HepG2 (cell line): ENCODE measurements around the gene TNS1. TPM values are rescaled to one million over a fixed set of nuclear protein-coding genes. Genes with fewer than 3 reads are reported as not detected.
A peak's percentile ranks its signal among the peaks of the same experiment; 100 is the strongest.

Experiments used
- ATAC-seq: fragments of 200-7000 bp; cut with Tn5 transposase; 3 replicates; pipeline ENCODE4 v1.9.1; 2020; ENCODE audit warnings: mild to moderate bottlenecking, moderate library complexity
- BruUV-seq: library from RNA; stranded (reverse); fragments of 400-500 nt; replicated peaks from 2 replicates; lab custom pipeline; 2021; lab: Mats Ljungman, UMichigan
- CTCF ChIA-PET: fragments of 300-600 bp; formaldehyde crosslinking; extraction: SDS; loops from one replicate; lab custom pipeline; 2021; ENCODE audit warnings: low total read pairs, inconsistent platforms, low intra/inter-chr PET ratio; lab: Yijun Ruan, JAX
- POLR2A ChIA-PET: fragments of 350-600 bp; sonication (Branson Sonifier 250); formaldehyde crosslinking; loops from one replicate; lab custom pipeline; 2020; ENCODE audit warnings: antibody characterized with exemption, inconsistent platforms; lab: Yijun Ruan, JAX
- DNase-seq: peaks from one replicate; pipeline ENCODE4 v3.0.0-alpha.2; 2015; ENCODE audit warnings: low spot score
- FAIRE-seq: peaks from 3 replicates; lab custom pipeline; 2011; peaks lifted over from hg19 to GRCh38; lab: Jason Lieb, UNC
- H2AFZ ChIP-seq: one replicate; pipeline ENCODE4 v1.6.1; 2011; ENCODE audit warnings: low read length, inconsistent platforms
- H3K27ac ChIP-seq: fragments of 300-600 bp; 3 replicates; pipeline ENCODE4 v1.8.0; 2011; ENCODE audit warnings: mixed run types, mild to moderate bottlenecking, mixed read lengths, low read length, inconsistent platforms; ENCODE audit not compliant: insufficient read depth; ENCODE audit errors: extremely low read length
- H3K27me3 ChIP-seq, 2 experiments: fragments of 200-600 bp in 1 of 2; 2 replicates in 1 of 2; 3 replicates in 1 of 2; pipeline versions ENCODE4 v1.6.0 to v1.8.0; 2011; ENCODE audit warnings: low read length in 2 of 2, mild to moderate bottlenecking in 2 of 2, moderate library complexity in 2 of 2, inconsistent platforms in 1 of 2; ENCODE audit not compliant: insufficient read depth in 2 of 2, control insufficient read depth in 1 of 2
- H3K36me3 ChIP-seq, 2 experiments: fragments of 200-600 bp in 1 of 2; replicated peaks in 1 of 2; 2 replicates in 1 of 2; 3 replicates in 1 of 2; pipeline versions ENCODE4 v1.5.1 to v1.8.0; 2011; ENCODE audit warnings: low read length in 2 of 2, inconsistent platforms in 1 of 2; ENCODE audit not compliant: insufficient read depth in 2 of 2, control insufficient read depth in 1 of 2
- H3K4me1 ChIP-seq: 2 replicates; pipeline ENCODE4 v1.5.1; 2012; ENCODE audit warnings: low read length, inconsistent platforms; ENCODE audit not compliant: insufficient read depth
- H3K4me2 ChIP-seq: 2 replicates; pipeline ENCODE4 v1.6.0; 2011; ENCODE audit warnings: low read depth, low read length, inconsistent platforms
- H3K4me3 ChIP-seq, 3 experiments: fragments of 200-600 bp in 1 of 3; sonication (generic), shearing (Covaris generic) in 1 of 3; replicated peaks in 1 of 3; 2 replicates each; pipeline ENCODE4 v1.5.1; 2011 to 2016; ENCODE audit warnings: low read length in 3 of 3, inconsistent platforms in 2 of 3, low read depth in 2 of 3, mild to moderate bottlenecking in 2 of 3, control low read depth in 1 of 3, mixed read lengths in 1 of 3; ENCODE audit not compliant: insufficient read depth in 1 of 3
- H3K79me2 ChIP-seq: one replicate; pipeline ENCODE4 v1.6.1; 2011; ENCODE audit warnings: low read length, inconsistent platforms; ENCODE audit not compliant: insufficient read depth
- H3K9ac ChIP-seq: 2 replicates; pipeline ENCODE4 v1.6.0; 2011; ENCODE audit warnings: mild to moderate bottlenecking, low read depth, low read length, inconsistent platforms; ENCODE audit not compliant: insufficient read depth
- H3K9me3 ChIP-seq: 2 replicates; pipeline ENCODE4 v1.5.1; 2012; ENCODE audit warnings: mild to moderate bottlenecking, low read length
- H4K20me1 ChIP-seq: 2 replicates; pipeline ENCODE4 v1.6.0; 2011; ENCODE audit warnings: inconsistent platforms, mild to moderate bottlenecking, low read length, moderate library complexity; ENCODE audit not compliant: insufficient read depth
- BORCS8-MEF2B ChIP-seq: sonication (generic); formaldehyde crosslinking; IDR thresholded peaks from 2 replicates; pipeline ENCODE4 v1.8.0; 2022; ENCODE audit warnings: mild to moderate bottlenecking, missing genetic modification reagents
- E2F5 ChIP-seq: sonication (generic); formaldehyde crosslinking; conservative IDR thresholded peaks from 2 replicates; pipeline ENCODE4 v1.4.0; 2020; ENCODE audit warnings: missing genetic modification reagents
- HCFC1 ChIP-seq: fragments of 150-350 bp; IDR thresholded peaks from 2 replicates; pipeline ENCODE4 v1.6.1; 2014; ENCODE audit warnings: low read depth, low read length
- ZNF687 ChIP-seq: sonication (generic); formaldehyde crosslinking; IDR thresholded peaks from 2 replicates; pipeline ENCODE4 v1.5.1; 2020; ENCODE audit warnings: mild to moderate bottlenecking, missing genetic modification reagents, moderate library complexity
- ZNF883 ChIP-seq: sonication (generic); formaldehyde crosslinking; IDR thresholded peaks from 2 replicates; pipeline ENCODE4 v1.5.1; 2020; ENCODE audit warnings: mild to moderate bottlenecking, missing genetic modification reagents; ENCODE audit errors: not compliant biosample characterization
- WGBS: methylation state at CpG from one replicate; pipeline ENCODE4 v1.1.6; 2017; ENCODE audit warnings: low lambda C conversion rate; 5-methylcytosine and 5-hydroxymethylcytosine counted together
- in situ Hi-C: cut with HindIII; loops from 2 replicates; pipeline ENCODE4 v1.10.0; 2017; ENCODE audit warnings: low pct_unique_long_range_greater_than_20kb; ENCODE audit not compliant: extremely low pct_ligation_motif_present
- intact Hi-C: fragments of 100-400 bp; cut with micrococcal nuclease; formaldehyde crosslinking; loops from one replicate; pipeline ENCODE4 v1.10.0; 2022; ENCODE audit not compliant: unreplicated experiment
- polyA plus RNA-seq, 8 experiments: library from polyadenylated mRNA; depleted of rRNA in 3 of 8; stranded (reverse) in 7 of 8; unstranded in 1 of 8; fragments of >200 nt; fragmentation: Illumina TruSeq in 4 of 8; extraction: Trizol in 4 of 8; gene quantifications; 2 replicates each; pipeline versions ENCODE4 v1.2.1 to v1.2.3, GENCODE V29; 2011 to 2016; ENCODE audit warnings: low read depth in 4 of 8, missing spikeins in 1 of 8, mixed read lengths in 1 of 8; ENCODE audit not compliant: insufficient read depth in 1 of 8
- total RNA-seq, 5 experiments: library from RNA; depleted of rRNA; stranded (reverse); fragments of >200 nt; fragmentation: Illumina TruSeq; extraction: Trizol; gene quantifications; 2 replicates each; pipeline ENCODE4 v1.2.3, GENCODE V29; 2016; ENCODE audit warnings: low read depth in 1 of 5

The TNS1 gene
- total and polyA plus RNA-seq, 2 of the 13 experiments (the other 11 are each of a cell fraction or from before 2014, with no cell fraction given) = 1.9 to 118 TPM

DNA sequence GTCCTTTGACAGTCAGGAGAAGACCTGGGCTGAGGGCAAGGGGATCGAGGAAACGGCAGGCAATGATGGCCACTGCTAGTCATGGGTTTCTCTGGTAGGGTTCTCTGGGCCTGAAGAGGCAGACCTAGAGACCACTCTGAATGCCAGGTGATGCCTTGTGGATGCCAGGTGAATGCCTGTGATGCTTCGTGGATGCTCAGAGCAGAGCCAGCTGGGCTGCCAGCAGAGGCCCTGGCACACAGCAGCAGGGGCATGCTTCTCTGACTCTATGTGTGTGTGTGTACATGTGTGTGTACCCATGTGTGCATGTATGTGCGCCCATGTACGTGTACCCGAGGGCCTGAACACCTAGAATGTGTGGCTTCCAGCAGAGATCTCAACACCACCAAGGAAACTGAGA is 172.0 kb downstream of the TNS1 start:
- CTCF ChIA-PET = no interaction called here

More for the DNA sequence above, 172.0 kb downstream of the TNS1 start:
- Histone ChIP-seq H2AFZ (no peak overlapping the region), H3K4me2 (no peak overlapping the region), H4K20me1 (peaks cover 4% of the 10 kb centered on the region; the same call in 1 of the 2 replicates), H3K9ac (no peak overlapping the region), H3K4me1 (no peaks in the 10 kb centered on the region), H3K27me3 (no peaks in the 10 kb centered on the region), H3K4me3 (no peak overlapping the region), H3K9me3 (no peaks in the 10 kb centered on the region), H3K79me2 (no peaks in the 10 kb centered on the region), H3K36me3 (peaks cover 20 to 33% of the 10 kb centered on the region in 2 experiments), H3K27ac (no peak overlapping the region)
- intact Hi-C loops = no loop called here
- in situ Hi-C loops = no loop called here
- POLR2A ChIA-PET = no interaction called here
- 82% methylated on average over 4 of the region's 6 CpGs for WGBS
- ATAC-seq = no peak; the same call in 2 of the 3 replicates
- TF ChIP-seq ZNF687 (CRISPR knock-in tag) (0 out of 2 replicates have a peak, but pooled peaks have one; percentile 5), HCFC1 (no peak), BORCS8-MEF2B (CRISPR knock-in tag) (no peak), ZNF883 (CRISPR knock-in tag) (peak; percentile 31), E2F5 (CRISPR knock-in tag) (no peak)
- no peak for DNase-seq
- FAIRE-seq = no peak
- BruUV-seq = no TSS peak
